HG02798 (cell line): ENCODE measurements around the gene LGI2.
"Not testable (repeated sequence)": the region's sequence is repeated elsewhere in the genome, so short reads cannot be mapped to it uniquely, and the experiment has no call there.

Experiments used
- ATAC-seq: cut with Tn5 transposase; IDR thresholded peaks from one replicate; pipeline ENCODE4 v1.9.1; 2021; ENCODE audit warnings: mild to moderate bottlenecking; ENCODE audit not compliant: unreplicated experiment, poor library complexity

Gene LGI2, protein sequence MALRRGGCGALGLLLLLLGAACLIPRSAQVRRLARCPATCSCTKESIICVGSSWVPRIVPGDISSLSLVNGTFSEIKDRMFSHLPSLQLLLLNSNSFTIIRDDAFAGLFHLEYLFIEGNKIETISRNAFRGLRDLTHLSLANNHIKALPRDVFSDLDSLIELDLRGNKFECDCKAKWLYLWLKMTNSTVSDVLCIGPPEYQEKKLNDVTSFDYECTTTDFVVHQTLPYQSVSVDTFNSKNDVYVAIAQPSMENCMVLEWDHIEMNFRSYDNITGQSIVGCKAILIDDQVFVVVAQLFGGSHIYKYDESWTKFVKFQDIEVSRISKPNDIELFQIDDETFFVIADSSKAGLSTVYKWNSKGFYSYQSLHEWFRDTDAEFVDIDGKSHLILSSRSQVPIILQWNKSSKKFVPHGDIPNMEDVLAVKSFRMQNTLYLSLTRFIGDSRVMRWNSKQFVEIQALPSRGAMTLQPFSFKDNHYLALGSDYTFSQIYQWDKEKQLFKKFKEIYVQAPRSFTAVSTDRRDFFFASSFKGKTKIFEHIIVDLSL

GRCh38 chr4:25030277-25031076 is at the start of gene LGI2:
Gene LGI2 (minus strand): TSS chr4:25030946. CDS start chr4:25030693, 253 bp downstream.
- no peak for ATAC-seq

- no peak for ATAC-seq
Measured at GRCh38 chr4:25078523-25078922, 47.8 kb upstream of the LGI2 start.

GRCh38 chr4:25076625-25077398 is 46.1 kb upstream of the LGI2 start:
- no peak for ATAC-seq

DNA sequence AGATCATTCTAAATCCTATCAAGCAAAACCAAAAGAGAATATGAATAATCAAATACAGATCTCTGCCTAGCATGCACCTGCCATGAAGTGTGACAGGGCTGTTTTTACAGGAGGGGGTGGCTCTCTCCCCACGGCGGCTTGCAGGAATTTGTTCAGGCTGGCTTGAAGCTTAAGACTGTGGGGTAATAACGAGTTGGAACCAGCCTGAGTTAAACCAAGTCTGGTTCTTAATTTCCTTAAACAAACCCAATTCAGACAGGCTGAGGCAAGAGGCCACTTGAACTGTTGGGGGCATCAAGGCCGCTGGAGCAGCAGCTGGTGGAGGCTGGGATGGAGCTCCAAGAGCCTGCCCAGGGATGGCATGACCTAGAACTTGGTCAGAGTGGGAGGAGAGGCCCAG is 45.1 kb upstream of the LGI2 start:
- no peak for ATAC-seq

DNA sequence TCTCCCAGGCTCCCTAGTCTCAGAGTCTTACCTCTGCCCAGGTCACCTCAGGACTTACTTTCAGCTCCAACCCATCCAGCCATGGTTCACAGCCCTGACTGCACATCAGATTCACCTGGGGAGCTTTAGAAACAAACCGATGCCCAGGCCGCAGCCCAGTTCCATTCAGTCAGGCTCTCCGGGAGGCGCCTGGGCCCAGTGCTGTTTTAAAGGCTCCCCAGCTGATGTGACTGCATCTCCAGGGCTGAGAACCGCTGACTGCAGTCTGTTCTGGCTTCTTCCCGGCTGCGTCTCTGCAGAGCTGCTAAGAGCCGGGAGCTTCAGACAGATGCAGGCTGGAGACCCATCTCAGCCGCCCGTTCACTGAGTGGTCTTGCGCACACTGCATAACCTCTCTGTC is 44.4 kb upstream of the LGI2 start:
- no peak for ATAC-seq

GRCh38 chr4:25070545-25070944 is 39.8 kb upstream of the LGI2 start:
- no peak for ATAC-seq

DNA sequence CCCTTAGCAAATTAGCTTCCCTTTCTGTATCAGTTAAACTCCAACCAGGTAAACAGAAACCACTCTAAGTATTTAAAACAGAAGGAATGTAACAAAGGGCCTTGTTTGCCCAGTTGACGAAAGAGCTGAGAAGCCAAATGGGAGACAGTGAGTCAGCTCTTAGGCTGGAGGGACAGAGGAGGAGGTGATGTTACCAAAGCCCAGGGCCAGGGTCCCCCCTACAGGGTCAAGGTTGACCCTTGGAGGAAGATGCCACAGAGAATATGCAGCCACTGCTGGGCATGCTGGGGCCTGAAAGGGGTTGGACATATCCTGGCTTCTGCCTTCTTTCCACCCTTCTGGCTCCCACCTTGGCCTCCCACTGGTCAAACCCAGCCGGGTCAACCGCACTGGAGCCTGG is 38.3 kb upstream of the LGI2 start:
- ATAC-seq = no peak

- ATAC-seq = no peak
Measured at GRCh38 chr4:25068386-25068785, 37.6 kb upstream of the LGI2 start.

DNA sequence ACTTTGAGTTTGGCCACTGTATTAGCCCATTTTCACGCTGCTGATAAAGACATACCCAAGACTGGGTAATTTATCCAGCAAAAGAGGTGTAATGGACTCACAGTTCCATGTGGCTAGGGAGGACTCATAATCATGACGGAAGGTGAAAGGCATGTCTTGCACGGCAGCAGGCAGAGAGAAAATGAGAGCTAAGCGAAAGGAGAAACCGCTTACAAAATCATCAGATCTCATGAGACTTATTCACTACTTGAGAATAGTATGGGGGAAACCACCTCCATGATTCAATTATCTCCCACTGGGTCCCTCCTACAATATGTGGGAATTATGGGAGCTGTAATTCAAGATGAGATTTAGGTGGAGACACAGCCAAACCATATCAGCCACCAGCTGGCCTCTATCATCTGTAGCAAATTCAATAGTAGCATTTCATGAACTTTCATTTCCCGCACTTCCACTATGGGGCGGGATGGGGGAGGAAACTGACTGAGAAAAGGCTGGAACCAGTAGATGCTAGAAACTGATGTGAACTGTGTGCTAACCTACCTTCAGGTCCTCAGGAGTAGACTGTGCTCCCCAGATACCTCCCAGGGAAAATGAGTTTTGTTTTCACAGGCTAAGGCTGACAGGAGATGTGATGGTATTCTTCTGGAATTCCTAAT is 35.3 kb upstream of the LGI2 start:
- no peak for ATAC-seq

GRCh38 chr4:25065431-25065858 is 34.7 kb upstream of the LGI2 start:
- ATAC-seq = no peak

DNA sequence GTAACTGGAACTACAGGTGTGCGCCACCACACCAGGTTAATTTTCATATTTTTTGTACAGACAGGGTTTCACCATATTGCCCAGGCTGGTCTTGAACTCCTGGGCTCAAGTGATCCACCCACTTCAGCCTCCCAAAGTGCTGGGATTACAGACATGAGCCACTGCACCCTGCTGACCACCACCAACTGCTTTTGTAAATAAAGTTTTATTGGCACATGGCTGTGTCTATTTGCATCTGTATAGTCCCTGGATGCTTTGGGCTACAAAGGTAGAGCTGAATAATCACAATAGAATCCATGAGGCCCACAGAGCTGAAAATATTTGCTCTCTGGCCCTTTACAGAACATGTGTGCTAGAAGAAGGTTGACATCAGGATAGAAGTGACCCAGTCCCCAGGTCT is 33.7 kb upstream of the LGI2 start:
- not testable (repeated sequence) for ATAC-seq

- ATAC-seq = no peak
Measured at GRCh38 chr4:25063116-25063515, 32.4 kb upstream of the LGI2 start.

DNA sequence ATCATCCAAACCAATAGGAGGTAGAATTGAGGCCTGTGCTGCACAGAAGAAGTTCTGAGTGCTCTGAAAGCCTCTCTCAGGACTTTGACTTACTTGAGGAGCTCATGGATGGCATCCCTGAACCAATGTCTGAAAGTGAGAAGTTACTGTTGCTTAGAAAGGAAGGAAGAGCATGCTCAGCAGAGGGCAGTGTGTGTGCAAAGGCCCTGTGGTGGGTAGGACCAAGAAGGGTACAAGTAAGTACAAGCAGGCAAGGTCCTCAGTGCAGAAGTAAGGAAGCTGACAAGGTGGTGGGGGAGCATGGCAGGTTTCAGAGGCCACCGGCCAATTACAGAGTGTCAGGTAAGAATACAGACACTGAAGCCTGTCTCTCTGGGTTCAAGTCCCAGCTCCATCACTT is 31.4 kb upstream of the LGI2 start:
- no peak for ATAC-seq

DNA sequence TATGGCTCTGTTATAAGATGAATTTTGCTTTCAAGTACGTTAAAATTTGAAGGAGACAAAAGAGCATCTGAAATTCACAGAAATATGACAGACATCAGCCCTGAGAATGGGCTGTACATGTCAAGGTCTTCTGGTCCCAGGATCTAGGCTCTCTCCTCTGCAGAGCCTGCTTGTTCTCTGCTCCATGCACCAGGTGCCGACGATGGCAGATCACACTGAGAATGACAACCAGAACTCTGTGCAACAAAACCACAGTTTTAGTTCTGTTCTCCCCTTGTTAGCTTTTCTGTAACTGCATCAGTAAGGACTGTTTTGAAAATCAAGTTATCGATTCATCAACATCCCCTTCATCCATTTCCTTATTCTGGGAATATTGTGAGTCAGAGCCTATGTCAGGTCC is 30.9 kb upstream of the LGI2 start:
- ATAC-seq = no peak

DNA sequence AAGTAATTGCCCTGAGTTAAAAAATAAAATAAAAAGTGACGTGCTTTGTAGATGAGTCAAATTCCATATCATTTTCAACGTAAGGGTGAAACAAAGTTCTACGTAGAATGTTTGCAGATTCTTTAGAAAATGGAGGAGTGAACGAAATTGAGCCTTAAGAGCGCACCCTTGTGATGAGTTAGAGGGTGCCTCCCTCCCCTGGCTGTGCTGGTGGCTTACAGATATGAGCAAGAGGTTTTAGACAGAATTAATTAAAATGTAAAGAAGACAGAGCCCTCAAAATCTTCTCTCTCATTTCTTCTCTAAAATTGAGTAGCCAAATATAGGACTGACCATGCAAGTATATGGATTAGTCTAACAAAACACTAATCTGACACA is 30.2 kb upstream of the LGI2 start:
- no peak for ATAC-seq

GRCh38 chr4:25060241-25060962 is 29.7 kb upstream of the LGI2 start:
- no peak for ATAC-seq

GRCh38 chr4:25059791-25060190 is 29.0 kb upstream of the LGI2 start:
- ATAC-seq = no peak

GRCh38 chr4:25058796-25059195 is 28.1 kb upstream of the LGI2 start:
- ATAC-seq = no peak

DNA sequence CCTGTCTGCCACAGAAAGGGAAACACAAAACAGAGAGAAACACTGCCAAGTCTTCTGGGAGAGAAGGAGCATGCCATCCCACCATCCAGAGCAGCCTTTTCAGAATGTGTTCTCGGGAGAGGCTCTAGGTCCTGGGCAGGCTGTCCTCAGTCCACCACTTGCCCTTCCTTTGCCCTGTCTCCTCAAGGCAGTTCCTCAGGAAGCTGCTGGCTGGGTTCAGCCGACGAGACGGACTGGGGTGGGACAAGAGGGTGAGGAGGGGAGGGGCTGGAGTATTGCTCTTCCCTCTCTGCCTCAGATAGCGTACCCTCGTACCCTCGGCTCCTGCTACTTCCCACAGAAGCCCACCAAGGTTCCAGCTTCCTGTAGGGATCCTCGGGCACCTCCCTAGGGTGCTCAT is 26.6 kb upstream of the LGI2 start:
- no peak for ATAC-seq
